GM23248 (cell line): ENCODE measurements around the gene ARFGEF2. TPM values are rescaled to one million over a fixed set of nuclear protein-coding genes. Genes with fewer than 3 reads are reported as not detected.
A peak's percentile ranks its signal among the peaks of the same experiment; 100 is the strongest.

ENCODE experiments used
- DNase-seq: peaks from one replicate; pipeline ENCODE4 v3.0.0-alpha.2; 2015
- H2AFZ ChIP-seq: fragments of 200-600 bp; sonication (generic); 2 replicates; pipeline ENCODE4 v1.6.1; 2016; ENCODE audit warnings: antibody characterized with exemption
- H3F3A ChIP-seq: fragments of 200-600 bp; sonication (generic); 2 replicates; pipeline ENCODE4 v1.6.1; 2016; ENCODE audit warnings: mild to moderate bottlenecking, antibody characterized with exemption, mixed run types; ENCODE audit not compliant: insufficient read depth
- H3K27ac ChIP-seq: fragments of 200-600 bp; sonication (generic); 2 replicates; pipeline ENCODE4 v1.5.1; 2016; ENCODE audit warnings: mild to moderate bottlenecking
- H3K27me3 ChIP-seq: fragments of 200-600 bp; sonication (generic); replicated peaks from 2 replicates; pipeline ENCODE4 v1.6.1; 2016; ENCODE audit warnings: mild to moderate bottlenecking; ENCODE audit not compliant: insufficient read depth
- H3K36me3 ChIP-seq: fragments of 200-600 bp; sonication (generic); 2 replicates; pipeline ENCODE4 v1.6.1; 2016; ENCODE audit warnings: low read depth, mild to moderate bottlenecking
- H3K4me1 ChIP-seq: fragments of 200-600 bp; sonication (generic); 2 replicates; pipeline ENCODE4 v1.6.1; 2016; ENCODE audit warnings: mild to moderate bottlenecking; ENCODE audit not compliant: insufficient read depth
- H3K4me2 ChIP-seq: fragments of 200-600 bp; sonication (generic); one replicate; pipeline ENCODE4 v1.6.1; 2016; ENCODE audit warnings: mild to moderate bottlenecking; ENCODE audit not compliant: unreplicated experiment
- H3K4me3 ChIP-seq: fragments of 200-600 bp; sonication (generic); 2 replicates; pipeline ENCODE4 v1.5.1; 2016; ENCODE audit warnings: mild to moderate bottlenecking
- H3K79me2 ChIP-seq: fragments of 200-600 bp; sonication (generic); 2 replicates; pipeline ENCODE4 v1.6.1; 2016; ENCODE audit warnings: mild to moderate bottlenecking; ENCODE audit not compliant: insufficient read depth
- H3K9ac ChIP-seq: fragments of 200-600 bp; sonication (generic); 2 replicates; pipeline ENCODE4 v1.6.1; 2016; ENCODE audit warnings: mild to moderate bottlenecking
- H3K9me2 ChIP-seq: fragments of 200-600 bp; sonication (generic); 2 replicates; pipeline ENCODE4 v1.6.1; 2016; ENCODE audit warnings: mixed run types, mild to moderate bottlenecking, moderate library complexity; ENCODE audit not compliant: insufficient read depth
- H3K9me3 ChIP-seq: fragments of 200-600 bp; sonication (generic); one replicate; pipeline ENCODE4 v1.6.1; 2017; ENCODE audit warnings: low read depth
- H4K20me1 ChIP-seq: fragments of 200-600 bp; sonication (generic); 2 replicates; pipeline ENCODE4 v1.6.0; 2016; ENCODE audit not compliant: insufficient read depth
- EZH2 ChIP-seq: fragments of 200-600 bp; sonication (generic); IDR thresholded peaks from 2 replicates; pipeline ENCODE4 v1.6.1; 2018; ENCODE audit warnings: antibody characterized with exemption, mild to moderate bottlenecking; ENCODE audit not compliant: insufficient read depth, poor library complexity, severe bottlenecking
- EZH2phosphoT487 ChIP-seq: fragments of 200-600 bp; sonication (generic); IDR thresholded peaks from 2 replicates; pipeline ENCODE4 v1.6.1; 2018; ENCODE audit warnings: antibody characterized with exemption, moderate library complexity, mild to moderate bottlenecking, low read depth; ENCODE audit not compliant: insufficient read depth
- WGBS, 2 experiments: methylation state at CpG; one replicate each; pipeline ENCODE4 v1.1.6; 2015 to 2017; ENCODE audit warnings: low lambda C conversion rate in 2 of 2, low coverage in 1 of 2; ENCODE audit errors: missing lambda C conversion rate in 2 of 2; 5-methylcytosine and 5-hydroxymethylcytosine counted together
- in situ Hi-C: fragments of 300-500 bp; cut with MboI; formaldehyde crosslinking; loops from 2 replicates; pipeline ENCODE4 v1.15.0; 2020
- polyA plus RNA-seq: library from polyadenylated mRNA; unstranded; fragments of >200 nt; fragmentation: Nextera tagmentation; extraction: Ambion mirVana; gene quantifications from 2 replicates; pipeline ENCODE4 v1.2.1, GENCODE V29; 2016
- total RNA-seq: library from RNA; depleted of rRNA; stranded (reverse); fragments of >200 nt; shearing (Covaris generic); gene quantifications from 2 replicates; pipeline ENCODE4 v1.2.3, GENCODE V29; 2014

ARFGEF2 gene
- total and polyA plus RNA-seq, 2 experiments from 2014 or later, result 7.0 to 30.6 TPM

- in situ Hi-C loops, result no loop called here
- H4K20me1 ChIP-seq, result no peaks in the 10 kb centered on the region
- no peak overlapping the region for H3K4me3 ChIP-seq
- H3K4me1 ChIP-seq, result peaks cover 13% of the 10 kb centered on the region
- H3K27me3 ChIP-seq, result peaks cover 10% of the 10 kb centered on the region; the same call in 1 of the 2 replicates
- no peak overlapping the region for H3K9ac ChIP-seq
- H3K4me2 ChIP-seq, result no peak overlapping the region
- H3K79me2 ChIP-seq, result no peaks in the 10 kb centered on the region
- H3K27ac ChIP-seq, result no peak overlapping the region
- DNase-seq, result peak; percentile 86
- 37 to 43% methylated on average over 4 of the region's 4 CpGs for WGBS, 2 experiments
- peaks cover 7% of the 10 kb centered on the region; the same call in 1 of the 2 replicates for H3F3A ChIP-seq
- no peak for TF ChIP-seq EZH2phosphoT487
- no peaks in the 10 kb centered on the region for H3K36me3 ChIP-seq
- no peaks in the 10 kb centered on the region for H3K9me3 ChIP-seq
- H2AFZ ChIP-seq, result no peak overlapping the region
- no peaks in the 10 kb centered on the region for H3K9me2 ChIP-seq
These were observed 24.1 kb upstream of the ARFGEF2 start for GRCh38 chr20:48897305-48898010.

GRCh38 chr20:48898210-48898609 is 23.3 kb upstream of the ARFGEF2 start:
- no peaks in the 10 kb centered on the region for H3K36me3 ChIP-seq
- no peaks in the 10 kb centered on the region for H3K9me2 ChIP-seq
- no peak overlapping the region for H2AFZ ChIP-seq
- H3K4me3 ChIP-seq, result no peak overlapping the region
- in situ Hi-C loops, result no loop called here
- DNase-seq, result peak; percentile 13
- H3K27me3 ChIP-seq, result peaks cover 10% of the 10 kb centered on the region; the same call in 1 of the 2 replicates
- peaks cover 7% of the 10 kb centered on the region; the same call in 1 of the 2 replicates for H3F3A ChIP-seq
- no peaks in the 10 kb centered on the region for H3K79me2 ChIP-seq
- WGBS, 2 experiments, result 66 to 70% methylated on average over 10 of the region's 10 CpGs
- no peak overlapping the region for H3K9ac ChIP-seq
- no peak for TF ChIP-seq EZH2
- no peak for TF ChIP-seq EZH2phosphoT487
- no peak overlapping the region for H3K4me2 ChIP-seq
- H3K9me3 ChIP-seq, result no peaks in the 10 kb centered on the region
- no peak overlapping the region for H3K27ac ChIP-seq
- H4K20me1 ChIP-seq, result no peaks in the 10 kb centered on the region
- H3K4me1 ChIP-seq, result peaks cover 13% of the 10 kb centered on the region

- Histone ChIP-seq H3K36me3 (no peaks in the 10 kb centered on the region), H3K4me3 (no peak overlapping the region), H3K9me3 (no peaks in the 10 kb centered on the region), H2AFZ (no peak overlapping the region), H3K9me2 (no peaks in the 10 kb centered on the region), H3K79me2 (no peaks in the 10 kb centered on the region), H3K27me3 (peaks cover 10% of the 10 kb centered on the region; the same call in 1 of the 2 replicates), H3K27ac (no peak overlapping the region), H3F3A (peaks cover 7% of the 10 kb centered on the region; the same call in 1 of the 2 replicates), H3K4me2 (no peak overlapping the region), H3K9ac (no peak overlapping the region), H3K4me1 (peaks cover 13% of the 10 kb centered on the region), H4K20me1 (no peaks in the 10 kb centered on the region)
- in situ Hi-C loops, result no loop called here
- DNase-seq, result no peak
- WGBS, 2 experiments, result 93 to 98% methylated on average over 5 of the region's 5 CpGs
- TF ChIP-seq EZH2phosphoT487, result no peak
- no peak for TF ChIP-seq EZH2
These were observed 22.5 kb upstream of the ARFGEF2 start for GRCh38 chr20:48898896-48899530.

GRCh38 chr20:48899881-48900280 is 21.6 kb upstream of the ARFGEF2 start:
- Histone ChIP-seq H3K9me2 (no peaks in the 10 kb centered on the region), H3K9me3 (no peaks in the 10 kb centered on the region), H3K36me3 (no peaks in the 10 kb centered on the region), H3F3A (peaks cover 7% of the 10 kb centered on the region; the same call in 1 of the 2 replicates), H3K27ac (no peak overlapping the region), H3K79me2 (no peaks in the 10 kb centered on the region), H2AFZ (no peak overlapping the region), H3K4me2 (no peak overlapping the region), H4K20me1 (no peaks in the 10 kb centered on the region), H3K4me1 (peaks cover 13% of the 10 kb centered on the region), H3K9ac (no peak overlapping the region), H3K27me3 (peaks cover 17% of the 10 kb centered on the region; the same call in 1 of the 2 replicates), H3K4me3 (no peak overlapping the region)
- in situ Hi-C loops, result loop anchor here (25.0 kb wide), 1 partner anchor 1238 kb away; no protein-coding TSS in a partner anchor
- no peak for TF ChIP-seq EZH2
- TF ChIP-seq EZH2phosphoT487, result no peak
- no peak for DNase-seq
